Coronary artery (tissue), 2 donors: Measurements from ENCODE around the gene MBD4.

Experiments
- DNase-seq: peaks from one replicate; pipeline ENCODE4 v3.0.0-alpha.2; 2017; ENCODE audit warnings: low spot score
- H3K27ac ChIP-seq, 2 donors: fragments of 200-600 bp; sonication (generic); one replicate each; pipeline ENCODE4 v1.5.1; 2016 to 2019
- H3K4me3 ChIP-seq: fragments of 200-600 bp; sonication (generic); 2 replicates; pipeline ENCODE4 v1.5.1; 2016; ENCODE audit warnings: mild to moderate bottlenecking, moderate library complexity
- TF ChIP-seq, protein P1 (sequence below): fragments of 200-600 bp; sonication (generic); IDR thresholded peaks from one replicate; pipeline ENCODE4 v1.5.1; 2019; ENCODE audit warnings: antibody characterized with exemption

The MBD4 gene

DNA sequence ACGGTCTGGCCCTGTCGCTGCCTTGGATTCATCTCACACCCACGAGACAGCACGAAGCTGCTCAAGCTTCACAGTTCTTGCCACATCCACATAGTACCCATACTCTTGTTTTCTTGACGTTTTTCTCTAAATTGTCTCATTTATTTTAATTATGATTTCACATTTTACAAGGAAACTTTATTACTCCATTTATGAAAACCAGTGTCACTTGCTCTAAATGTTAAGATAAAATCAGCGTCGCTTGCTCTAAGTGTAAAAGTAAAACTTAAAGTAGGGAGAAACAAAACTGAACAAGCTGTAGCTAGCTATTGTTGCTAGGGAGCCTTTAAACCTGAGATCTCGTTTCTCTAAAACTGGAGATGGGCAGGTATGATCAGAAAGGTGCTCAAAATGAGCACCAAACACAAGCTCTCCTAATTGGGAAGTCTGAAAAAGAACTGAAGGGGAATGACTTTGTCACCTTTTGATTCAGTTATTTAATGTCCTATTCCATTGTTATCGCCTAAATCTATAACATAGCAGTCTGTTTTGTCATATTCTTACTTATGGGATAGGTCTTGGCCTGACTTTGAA is 956 bp upstream of the MBD4 start:
- Histone ChIP-seq H3K27ac (peak overlapping the region; percentile 75 to 99), H3K4me3 (peak overlapping the region; percentile 100)
- TF ChIP-seq, protein P1, sequence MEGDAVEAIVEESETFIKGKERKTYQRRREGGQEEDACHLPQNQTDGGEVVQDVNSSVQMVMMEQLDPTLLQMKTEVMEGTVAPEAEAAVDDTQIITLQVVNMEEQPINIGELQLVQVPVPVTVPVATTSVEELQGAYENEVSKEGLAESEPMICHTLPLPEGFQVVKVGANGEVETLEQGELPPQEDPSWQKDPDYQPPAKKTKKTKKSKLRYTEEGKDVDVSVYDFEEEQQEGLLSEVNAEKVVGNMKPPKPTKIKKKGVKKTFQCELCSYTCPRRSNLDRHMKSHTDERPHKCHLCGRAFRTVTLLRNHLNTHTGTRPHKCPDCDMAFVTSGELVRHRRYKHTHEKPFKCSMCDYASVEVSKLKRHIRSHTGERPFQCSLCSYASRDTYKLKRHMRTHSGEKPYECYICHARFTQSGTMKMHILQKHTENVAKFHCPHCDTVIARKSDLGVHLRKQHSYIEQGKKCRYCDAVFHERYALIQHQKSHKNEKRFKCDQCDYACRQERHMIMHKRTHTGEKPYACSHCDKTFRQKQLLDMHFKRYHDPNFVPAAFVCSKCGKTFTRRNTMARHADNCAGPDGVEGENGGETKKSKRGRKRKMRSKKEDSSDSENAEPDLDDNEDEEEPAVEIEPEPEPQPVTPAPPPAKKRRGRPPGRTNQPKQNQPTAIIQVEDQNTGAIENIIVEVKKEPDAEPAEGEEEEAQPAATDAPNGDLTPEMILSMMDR, result no peak
- DNase-seq, result no peak

DNA sequence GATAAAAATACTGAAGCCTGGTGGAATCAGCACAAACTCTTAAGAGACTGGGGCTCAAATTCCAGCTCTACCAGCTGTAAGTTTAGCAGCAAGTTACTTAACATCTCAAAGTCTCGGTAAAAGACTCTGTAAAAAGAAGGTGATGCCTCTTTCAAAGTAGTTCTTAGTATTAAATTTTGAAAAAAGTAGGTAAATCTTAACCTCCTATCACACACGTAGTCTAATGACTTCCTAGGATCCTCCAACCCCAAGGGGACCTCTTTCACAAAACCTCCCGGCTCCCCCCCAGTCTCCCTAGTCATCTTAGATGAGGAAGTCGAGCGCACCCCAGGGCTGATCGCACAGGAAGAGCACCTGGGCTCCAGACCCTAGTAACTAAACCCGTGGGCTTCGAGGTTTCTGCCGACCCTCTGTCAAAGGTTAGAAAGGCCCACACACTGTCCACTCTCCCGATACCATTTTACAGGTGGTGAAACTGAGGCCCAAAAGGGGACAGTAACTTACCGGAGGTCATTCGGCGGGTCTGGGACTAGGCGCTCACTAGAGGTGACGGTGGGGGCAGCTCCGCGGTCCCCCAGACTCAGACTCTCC is 427 bp downstream of the MBD4 start:
- Histone ChIP-seq H3K27ac (peak overlapping the region; percentile 75 to 99), H3K4me3 (peak overlapping the region; percentile 100)
- TF ChIP-seq, protein P1, result no peak
- DNase-seq, result no peak

DNA sequence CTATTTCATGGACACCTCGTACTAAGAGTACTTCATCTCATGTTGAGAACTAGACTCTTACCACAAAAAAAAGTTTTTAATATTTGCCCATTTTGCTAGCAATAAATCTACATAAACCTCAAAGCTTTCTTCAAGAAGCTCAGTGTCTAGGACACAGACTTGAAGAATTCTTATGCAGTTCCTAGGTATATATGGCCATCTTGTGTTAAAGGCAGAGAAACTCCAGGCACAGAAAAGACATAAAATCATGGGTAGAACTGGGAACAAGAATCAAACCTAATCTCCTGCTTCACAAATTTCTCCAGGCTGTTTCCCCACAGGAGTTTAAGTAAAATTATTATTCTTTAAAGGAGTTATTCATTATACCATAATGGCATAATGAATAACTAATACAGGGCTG is 4.4 kb downstream of the MBD4 start:
- no peak overlapping the region for H3K27ac ChIP-seq
- no peak overlapping the region for H3K4me3 ChIP-seq
- no peak for DNase-seq
- TF ChIP-seq, protein P1, result no peak

DNA sequence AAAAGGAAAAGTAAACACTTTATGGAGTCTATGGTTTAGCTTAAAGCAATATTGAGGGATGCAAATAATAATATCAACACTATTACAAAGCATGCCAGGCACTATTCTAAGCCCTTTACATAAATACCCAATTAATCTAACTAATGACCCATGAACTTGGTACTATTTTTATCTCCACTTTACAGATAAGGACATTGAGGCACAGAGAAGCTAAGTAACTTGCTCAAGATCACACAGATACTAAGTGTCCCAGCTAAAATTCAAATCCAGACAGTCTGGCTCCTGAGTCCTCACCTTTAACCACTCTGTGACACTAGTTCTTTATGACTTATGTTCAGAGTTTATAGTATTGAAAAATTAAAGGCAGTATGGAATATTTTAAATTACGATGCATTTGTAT is 5.6 kb downstream of the MBD4 start:
- DNase-seq, result no peak
- H3K4me3 ChIP-seq, result no peak overlapping the region
- no peak overlapping the region for H3K27ac ChIP-seq
- TF ChIP-seq, protein P1, result no peak

DNA sequence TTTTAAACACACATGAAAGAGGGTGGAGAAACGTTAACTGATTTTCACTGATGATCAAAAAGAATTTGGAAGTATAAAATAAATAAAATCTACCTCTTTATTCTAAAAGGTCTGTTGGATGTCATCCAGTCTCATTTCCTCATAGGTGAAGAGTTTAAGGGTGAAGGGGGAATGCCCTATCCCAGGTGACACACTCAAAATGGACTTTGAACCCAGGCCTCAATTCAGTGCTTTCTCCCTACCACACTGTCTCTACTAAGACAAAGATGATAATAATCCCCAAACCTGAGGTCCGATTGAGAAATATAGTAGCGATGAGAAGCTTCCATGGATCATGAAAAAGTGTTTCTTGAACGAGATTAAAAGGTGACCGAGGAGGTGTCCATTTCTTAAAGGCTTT is 6.2 kb downstream of the MBD4 start:
- TF ChIP-seq, protein P1, result no peak
- H3K4me3 ChIP-seq, result no peak overlapping the region
- no peak overlapping the region for H3K27ac ChIP-seq
- no peak for DNase-seq

DNA sequence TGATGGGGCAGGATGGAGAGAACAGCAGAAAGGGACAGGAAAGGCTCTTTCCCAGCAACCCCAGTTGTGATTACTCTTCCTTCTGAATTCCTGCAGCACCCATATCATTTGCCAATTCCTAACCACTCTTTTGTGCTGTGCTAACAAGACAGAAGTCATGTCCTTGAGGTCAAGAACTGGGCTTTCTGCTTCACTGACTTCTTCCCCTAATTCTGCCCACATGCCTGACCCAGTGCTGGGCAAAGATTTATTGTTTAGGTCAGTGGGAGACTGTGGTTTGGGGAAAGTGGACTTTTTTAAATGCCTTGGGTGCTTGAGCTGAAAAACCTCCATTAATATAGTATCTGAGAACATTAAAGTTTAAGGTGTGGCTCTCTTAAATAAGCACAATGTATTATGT is 7.1 kb downstream of the MBD4 start:
- H3K4me3 ChIP-seq, result no peak overlapping the region
- H3K27ac ChIP-seq, result no peak overlapping the region
- TF ChIP-seq, protein P1, result no peak
- no peak for DNase-seq

DNA sequence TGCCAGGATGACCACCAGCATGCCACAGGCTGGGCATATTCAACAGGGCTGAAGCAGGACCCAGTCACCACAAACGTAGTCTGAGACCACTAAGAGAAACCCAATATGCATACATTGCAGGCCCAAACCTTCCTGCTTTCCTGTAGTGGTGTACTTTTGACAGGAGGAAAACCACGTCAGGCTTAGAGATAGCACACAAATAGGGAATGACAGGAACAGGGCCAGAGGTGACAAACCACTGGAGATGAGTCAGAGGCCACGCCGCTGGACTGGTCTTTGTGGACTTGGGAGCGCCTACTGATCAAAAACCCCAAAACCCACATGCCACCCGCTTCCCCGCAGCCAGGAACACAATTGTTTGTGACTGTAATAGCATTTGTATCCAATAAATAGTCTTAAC is 7.7 kb downstream of the MBD4 start:
- DNase-seq, result no peak
- TF ChIP-seq, protein P1, result no peak
- no peak overlapping the region for H3K27ac ChIP-seq
- no peak overlapping the region for H3K4me3 ChIP-seq
